Measurements from ENCODE around the gene KIAA0825. TPM values are rescaled to one million over a fixed set of nuclear protein-coding genes. Genes with fewer than 3 reads are reported as not detected.

KIAA0825 gene
- polyA plus RNA-seq, 2 donors = 0.29 to 0.38 TPM

DNA sequence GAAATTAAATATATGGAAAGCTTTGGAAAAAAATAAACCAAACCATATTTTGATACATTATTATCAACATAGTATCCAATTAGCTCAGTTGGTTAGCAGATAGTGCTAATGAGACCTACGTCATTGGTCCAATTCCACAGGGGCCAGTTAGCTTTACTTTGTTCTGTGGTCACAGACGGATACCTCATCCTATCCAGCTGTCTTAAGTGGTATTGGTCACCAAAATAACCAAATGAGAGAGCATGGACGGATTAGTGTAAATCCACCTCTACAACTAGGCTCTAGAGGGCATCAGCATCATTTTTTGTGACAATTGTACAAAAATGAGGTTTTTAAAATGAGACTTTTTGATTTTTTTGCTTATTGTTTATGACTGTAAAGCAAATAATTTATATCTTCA lies 364.2 kb downstream of the KIAA0825 start:
- no peaks in the 10 kb centered on the region for H3K36me3 ChIP-seq (ENCODE audit: control insufficient read depth in 2 of 2, insufficient read depth in 2 of 2, low read length in 1 of 2)
- WGBS, 2 donors = 85 to 86% methylated on average over 3 of the region's 3 CpGs

DNA sequence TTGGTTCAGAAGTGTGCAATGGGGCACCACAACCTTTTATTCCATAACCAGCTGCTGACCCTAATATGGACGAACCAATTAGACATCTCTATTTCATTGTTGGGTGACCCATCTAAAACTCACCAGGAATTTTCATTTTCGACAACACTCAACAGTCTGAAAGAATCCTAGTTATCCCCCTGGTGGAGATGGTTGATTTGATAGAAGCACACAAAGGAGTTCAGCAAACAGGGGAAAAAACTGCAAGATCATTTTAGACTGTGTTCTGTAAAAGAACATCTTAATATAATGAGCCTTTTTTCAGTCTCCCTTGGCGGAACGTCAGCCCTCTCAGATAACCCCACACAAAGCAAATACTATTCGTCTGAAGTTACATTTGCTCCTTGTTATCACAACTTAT lies 367.4 kb downstream of the KIAA0825 start:
- Histone ChIP-seq H3K27me3 (ENCODE audit: control insufficient read depth in 1 of 2, insufficient read depth in 2 of 2, low read length in 2 of 2) (no peaks in the 10 kb centered on the region), H3K4me3 (ENCODE audit: low read depth in 1 of 2, low read length in 2 of 2) (no peak overlapping the region), H3K4me1 (ENCODE audit: control insufficient read depth in 2 of 2, insufficient read depth in 2 of 2, low read length in 1 of 2) (no peaks in the 10 kb centered on the region), H3K27ac (ENCODE audit: low read depth in 2 of 2, low read length in 1 of 2) (no peak overlapping the region), H3K36me3 (ENCODE audit: control insufficient read depth in 2 of 2, insufficient read depth in 2 of 2, low read length in 1 of 2) (no peaks in the 10 kb centered on the region), H3K9me3 (ENCODE audit: control insufficient read depth in 2 of 2, insufficient read depth in 1 of 2, low read depth in 1 of 2, low read length in 1 of 2) (no peaks in the 10 kb centered on the region)
- WGBS, 2 donors = 77 to 83% methylated on average over 5 of the region's 5 CpGs

More for the DNA sequence above, 364.2 kb downstream of the KIAA0825 start:
- Histone ChIP-seq H3K9me3 (ENCODE audit: control insufficient read depth in 2 of 2, insufficient read depth in 1 of 2, low read depth in 1 of 2, low read length in 1 of 2) (no peaks in the 10 kb centered on the region), H3K4me3 (ENCODE audit: low read depth in 1 of 2, low read length in 2 of 2) (no peak overlapping the region), H3K27ac (ENCODE audit: low read depth in 2 of 2, low read length in 1 of 2) (no peak overlapping the region), H3K27me3 (ENCODE audit: control insufficient read depth in 1 of 2, insufficient read depth in 2 of 2, low read length in 2 of 2) (no peaks in the 10 kb centered on the region), H3K4me1 (ENCODE audit: control insufficient read depth in 2 of 2, insufficient read depth in 2 of 2, low read length in 1 of 2) (no peaks in the 10 kb centered on the region)

DNA sequence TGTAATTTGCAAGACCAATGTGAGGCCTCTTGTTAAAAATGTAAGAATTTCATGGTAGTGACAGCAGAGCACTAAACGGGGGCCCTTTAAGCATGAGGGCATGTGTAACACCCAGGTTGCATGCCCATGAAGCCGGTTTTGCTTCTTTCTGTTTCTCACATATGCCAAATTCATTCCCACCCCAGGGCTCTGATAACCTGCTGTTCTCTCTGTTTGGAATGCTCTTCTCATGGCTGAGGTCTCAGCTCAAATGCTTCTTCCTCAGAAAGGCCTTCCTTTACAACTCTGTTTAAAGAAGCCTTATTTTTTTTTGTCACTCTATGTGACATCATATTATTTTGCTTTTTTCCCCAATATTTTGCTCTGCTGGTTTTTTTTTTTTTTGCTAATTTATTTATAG lies 369.0 kb downstream of the KIAA0825 start:
- Histone ChIP-seq H3K4me3 (ENCODE audit: low read depth in 1 of 2, low read length in 2 of 2) (no peak overlapping the region), H3K9me3 (ENCODE audit: control insufficient read depth in 2 of 2, insufficient read depth in 1 of 2, low read depth in 1 of 2, low read length in 1 of 2) (no peaks in the 10 kb centered on the region), H3K4me1 (ENCODE audit: control insufficient read depth in 2 of 2, insufficient read depth in 2 of 2, low read length in 1 of 2) (no peaks in the 10 kb centered on the region), H3K27me3 (ENCODE audit: control insufficient read depth in 1 of 2, insufficient read depth in 2 of 2, low read length in 2 of 2) (no peaks in the 10 kb centered on the region), H3K36me3 (ENCODE audit: control insufficient read depth in 2 of 2, insufficient read depth in 2 of 2, low read length in 1 of 2) (no peaks in the 10 kb centered on the region), H3K27ac (ENCODE audit: low read depth in 2 of 2, low read length in 1 of 2) (no peak overlapping the region)
- WGBS, 2 donors = 62 to 74% methylated on average over 2 of the region's 2 CpGs

DNA sequence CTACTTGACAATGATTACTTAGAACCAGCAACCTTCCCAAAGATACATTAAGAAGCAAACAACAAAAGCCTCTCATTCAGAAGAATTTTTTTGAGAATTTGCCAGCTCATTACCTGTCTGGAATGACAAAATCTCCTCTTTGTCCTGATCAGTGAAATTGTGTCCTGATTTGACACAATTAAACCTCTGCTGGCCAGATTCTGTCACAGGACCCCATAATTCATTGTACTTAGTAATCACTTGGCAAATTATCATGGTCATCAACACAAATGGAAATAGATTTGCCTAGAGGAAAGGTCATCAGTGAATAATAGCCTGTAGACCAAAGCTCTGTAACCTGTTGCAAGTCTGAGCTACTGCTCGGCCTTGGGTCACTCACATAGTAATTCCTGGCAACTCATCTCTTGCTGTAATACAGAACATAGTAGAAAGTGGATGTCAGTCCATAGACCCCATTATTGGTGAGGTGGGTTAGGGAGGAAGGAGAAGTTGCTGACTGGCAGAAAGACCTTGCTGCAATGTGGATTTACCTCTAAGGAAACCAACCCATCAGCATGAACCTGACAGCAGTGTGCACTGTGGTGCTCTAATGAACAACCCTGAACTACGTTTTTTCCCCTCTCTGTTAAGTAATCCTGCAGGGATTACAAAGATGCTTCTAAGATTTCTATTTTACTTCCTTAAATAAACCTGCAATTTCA lies 370.1 kb downstream of the KIAA0825 start:
- no peaks in the 10 kb centered on the region for H3K27me3 ChIP-seq (ENCODE audit: control insufficient read depth in 1 of 2, insufficient read depth in 2 of 2, low read length in 2 of 2)
- no peaks in the 10 kb centered on the region for H3K9me3 ChIP-seq (ENCODE audit: control insufficient read depth in 2 of 2, insufficient read depth in 1 of 2, low read depth in 1 of 2, low read length in 1 of 2)
- no peaks in the 10 kb centered on the region for H3K4me1 ChIP-seq (ENCODE audit: control insufficient read depth in 2 of 2, insufficient read depth in 2 of 2, low read length in 1 of 2)
- no peak overlapping the region for H3K4me3 ChIP-seq (ENCODE audit: low read depth in 1 of 2, low read length in 2 of 2)
- WGBS, 2 donors = 73 to 75% methylated on average over 2 of the region's 2 CpGs
- H3K27ac ChIP-seq (ENCODE audit: low read depth in 2 of 2, low read length in 1 of 2) = no peak overlapping the region
- no peaks in the 10 kb centered on the region for H3K36me3 ChIP-seq (ENCODE audit: control insufficient read depth in 2 of 2, insufficient read depth in 2 of 2, low read length in 1 of 2)

DNA sequence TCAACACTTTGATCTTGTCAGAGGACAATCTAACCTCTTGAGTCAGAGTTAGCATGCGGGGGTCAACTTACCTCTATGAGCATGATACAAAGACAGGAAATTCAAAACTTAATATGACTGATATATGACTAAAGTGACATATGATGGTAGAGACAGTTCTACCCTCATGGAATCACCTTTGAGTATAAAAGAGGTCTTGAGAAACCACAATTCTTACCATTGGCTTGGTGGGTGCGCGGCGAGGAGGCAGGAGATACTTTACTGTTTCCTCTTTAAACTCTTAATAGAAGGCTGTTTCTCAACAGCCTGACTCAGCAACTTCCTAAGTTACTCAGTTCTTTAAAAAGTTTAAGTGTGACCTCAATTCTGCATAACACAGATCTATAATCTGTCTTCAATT lies 372.8 kb downstream of the KIAA0825 start:
- WGBS, 2 donors = 86 to 87% methylated on average over 4 of the region's 4 CpGs
- no peaks in the 10 kb centered on the region for H3K36me3 ChIP-seq (ENCODE audit: control insufficient read depth in 2 of 2, insufficient read depth in 2 of 2, low read length in 1 of 2)
- H3K9me3 ChIP-seq (ENCODE audit: control insufficient read depth in 2 of 2, insufficient read depth in 1 of 2, low read depth in 1 of 2, low read length in 1 of 2) = no peaks in the 10 kb centered on the region
- no peak overlapping the region for H3K27ac ChIP-seq (ENCODE audit: low read depth in 2 of 2, low read length in 1 of 2)
- no peaks in the 10 kb centered on the region for H3K27me3 ChIP-seq (ENCODE audit: control insufficient read depth in 1 of 2, insufficient read depth in 2 of 2, low read length in 2 of 2)
- no peaks in the 10 kb centered on the region for H3K4me1 ChIP-seq (ENCODE audit: control insufficient read depth in 2 of 2, insufficient read depth in 2 of 2, low read length in 1 of 2)
- H3K4me3 ChIP-seq (ENCODE audit: low read depth in 1 of 2, low read length in 2 of 2) = no peak overlapping the region

DNA sequence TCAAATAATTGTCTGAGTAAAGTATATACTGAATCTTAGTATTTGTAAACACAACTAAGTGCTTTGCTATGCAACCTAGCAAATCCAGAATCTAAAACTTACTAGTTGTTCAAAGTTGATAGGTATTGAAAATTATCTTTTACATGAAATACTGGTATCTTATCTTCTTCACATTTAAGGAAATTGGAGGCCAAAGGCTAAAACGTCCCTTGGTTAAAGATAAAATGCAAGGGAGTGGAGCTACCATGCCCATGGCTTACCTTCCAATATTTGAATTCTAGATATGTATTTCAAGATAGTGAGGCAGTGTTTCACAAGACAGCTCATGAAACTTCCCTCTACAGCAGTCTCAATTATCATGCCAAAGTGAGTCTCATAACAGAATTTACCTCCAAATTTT lies 373.5 kb downstream of the KIAA0825 start:
- H3K9me3 ChIP-seq (ENCODE audit: control insufficient read depth in 2 of 2, insufficient read depth in 1 of 2, low read depth in 1 of 2, low read length in 1 of 2) = no peaks in the 10 kb centered on the region
- H3K27ac ChIP-seq (ENCODE audit: low read depth in 2 of 2, low read length in 1 of 2) = no peak overlapping the region
- H3K36me3 ChIP-seq (ENCODE audit: control insufficient read depth in 2 of 2, insufficient read depth in 2 of 2, low read length in 1 of 2) = no peaks in the 10 kb centered on the region
- H3K4me1 ChIP-seq (ENCODE audit: control insufficient read depth in 2 of 2, insufficient read depth in 2 of 2, low read length in 1 of 2) = no peaks in the 10 kb centered on the region
- no peaks in the 10 kb centered on the region for H3K27me3 ChIP-seq (ENCODE audit: control insufficient read depth in 1 of 2, insufficient read depth in 2 of 2, low read length in 2 of 2)
- 52 to 81% methylated on average over 1 of the region's 1 CpG for WGBS, 2 donors
- no peak overlapping the region for H3K4me3 ChIP-seq (ENCODE audit: low read depth in 1 of 2, low read length in 2 of 2)

DNA sequence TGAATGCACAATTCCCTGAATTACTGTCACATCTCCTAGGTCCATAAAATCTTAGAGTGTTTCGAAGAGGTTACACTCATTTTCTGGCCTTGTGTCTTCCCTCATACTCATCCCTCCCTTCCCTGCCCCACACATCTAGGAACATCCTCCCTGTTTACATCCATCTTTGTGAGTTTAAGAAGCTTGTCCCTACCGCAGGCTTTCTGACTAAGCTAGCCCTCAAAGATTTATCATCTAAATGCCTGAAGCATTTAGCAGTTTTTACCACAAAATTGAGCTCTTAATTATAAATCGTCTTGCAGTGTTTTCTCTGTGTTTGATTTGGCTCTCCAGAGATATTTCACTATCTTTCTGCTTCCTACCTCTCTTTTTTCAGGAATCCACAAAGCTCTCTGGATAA lies 374.8 kb downstream of the KIAA0825 start:
- Histone ChIP-seq H3K4me3 (ENCODE audit: low read depth in 1 of 2, low read length in 2 of 2) (no peak overlapping the region), H3K27me3 (ENCODE audit: control insufficient read depth in 1 of 2, insufficient read depth in 2 of 2, low read length in 2 of 2) (no peaks in the 10 kb centered on the region), H3K36me3 (ENCODE audit: control insufficient read depth in 2 of 2, insufficient read depth in 2 of 2, low read length in 1 of 2) (no peaks in the 10 kb centered on the region), H3K4me1 (ENCODE audit: control insufficient read depth in 2 of 2, insufficient read depth in 2 of 2, low read length in 1 of 2) (no peaks in the 10 kb centered on the region), H3K9me3 (ENCODE audit: control insufficient read depth in 2 of 2, insufficient read depth in 1 of 2, low read depth in 1 of 2, low read length in 1 of 2) (no peaks in the 10 kb centered on the region), H3K27ac (ENCODE audit: low read depth in 2 of 2, low read length in 1 of 2) (no peak overlapping the region)
- 47 to 62% methylated on average over 3 of the region's 3 CpGs for whole genome bisulfite sequencing, 2 donors

DNA sequence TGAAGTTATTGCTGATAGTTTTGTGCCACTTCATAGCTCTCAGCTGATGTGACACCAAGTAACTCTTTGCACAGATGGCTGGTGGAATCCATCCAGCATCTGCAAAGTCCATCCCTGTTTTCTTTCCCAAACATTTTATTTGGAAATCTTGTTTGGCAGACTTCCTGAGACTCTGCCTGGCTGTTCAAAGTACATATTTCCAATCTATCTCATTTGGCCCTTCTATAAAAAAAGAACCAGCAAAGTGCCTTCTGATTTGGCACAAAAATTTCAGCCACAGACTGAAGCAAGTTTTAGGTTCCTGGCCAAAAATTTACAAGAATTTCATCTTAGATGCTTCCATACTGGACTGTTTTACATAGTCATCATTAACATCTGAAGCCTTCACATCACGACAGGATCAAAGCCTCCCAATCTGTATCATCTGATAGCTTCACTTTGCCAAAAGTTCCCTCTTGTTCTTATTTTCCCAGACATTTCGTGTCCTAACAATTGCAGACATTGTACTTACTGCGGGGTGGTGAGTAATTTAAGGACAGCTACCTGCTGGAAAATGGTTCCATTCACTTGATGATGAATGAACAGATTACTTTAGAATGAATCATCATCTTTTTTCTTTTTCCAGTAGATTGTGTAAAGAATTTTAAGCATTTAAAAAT lies 377.3 kb downstream of the KIAA0825 start:
- H3K4me3 ChIP-seq (ENCODE audit: low read depth in 1 of 2, low read length in 2 of 2) = no peak overlapping the region
- no peaks in the 10 kb centered on the region for H3K9me3 ChIP-seq (ENCODE audit: control insufficient read depth in 2 of 2, insufficient read depth in 1 of 2, low read depth in 1 of 2, low read length in 1 of 2)
- H3K36me3 ChIP-seq (ENCODE audit: control insufficient read depth in 2 of 2, insufficient read depth in 2 of 2, low read length in 1 of 2) = no peaks in the 10 kb centered on the region
- no peaks in the 10 kb centered on the region for H3K4me1 ChIP-seq (ENCODE audit: control insufficient read depth in 2 of 2, insufficient read depth in 2 of 2, low read length in 1 of 2)
- 27 to 49% methylated on average over 3 of the region's 3 CpGs for WGBS, 2 donors
- H3K27me3 ChIP-seq (ENCODE audit: control insufficient read depth in 1 of 2, insufficient read depth in 2 of 2, low read length in 2 of 2) = no peaks in the 10 kb centered on the region
- H3K27ac ChIP-seq (ENCODE audit: low read depth in 2 of 2, low read length in 1 of 2) = no peak overlapping the region

DNA sequence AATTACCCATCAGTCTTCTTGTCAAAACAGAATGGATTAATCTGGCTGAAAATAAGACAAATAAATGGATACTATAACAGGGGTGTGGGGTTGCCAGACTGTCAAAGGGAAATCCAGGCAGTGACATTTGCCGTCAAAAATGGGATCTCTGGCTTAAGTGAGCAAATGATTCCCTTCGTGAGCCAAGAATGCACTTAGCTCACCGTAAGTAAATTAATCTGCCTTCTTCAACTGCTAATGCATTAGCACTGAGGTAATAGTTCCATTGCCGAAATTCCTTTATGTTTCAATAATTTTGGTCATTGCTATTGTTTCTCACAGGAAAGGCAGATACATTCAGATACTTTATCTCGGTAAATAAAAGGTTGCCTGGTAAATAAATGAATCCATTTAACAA lies 377.8 kb downstream of the KIAA0825 start:
- no peaks in the 10 kb centered on the region for H3K9me3 ChIP-seq (ENCODE audit: control insufficient read depth in 2 of 2, insufficient read depth in 1 of 2, low read depth in 1 of 2, low read length in 1 of 2)
- no peaks in the 10 kb centered on the region for H3K36me3 ChIP-seq (ENCODE audit: control insufficient read depth in 2 of 2, insufficient read depth in 2 of 2, low read length in 1 of 2)
- H3K4me3 ChIP-seq (ENCODE audit: low read depth in 1 of 2, low read length in 2 of 2) = no peak overlapping the region
- 27 to 38% methylated on average over 5 of the region's 5 CpGs for WGBS, 2 donors
- H3K4me1 ChIP-seq (ENCODE audit: control insufficient read depth in 2 of 2, insufficient read depth in 2 of 2, low read length in 1 of 2) = no peaks in the 10 kb centered on the region
- no peak overlapping the region for H3K27ac ChIP-seq (ENCODE audit: low read depth in 2 of 2, low read length in 1 of 2)
- H3K27me3 ChIP-seq (ENCODE audit: control insufficient read depth in 1 of 2, insufficient read depth in 2 of 2, low read length in 2 of 2) = no peaks in the 10 kb centered on the region

DNA sequence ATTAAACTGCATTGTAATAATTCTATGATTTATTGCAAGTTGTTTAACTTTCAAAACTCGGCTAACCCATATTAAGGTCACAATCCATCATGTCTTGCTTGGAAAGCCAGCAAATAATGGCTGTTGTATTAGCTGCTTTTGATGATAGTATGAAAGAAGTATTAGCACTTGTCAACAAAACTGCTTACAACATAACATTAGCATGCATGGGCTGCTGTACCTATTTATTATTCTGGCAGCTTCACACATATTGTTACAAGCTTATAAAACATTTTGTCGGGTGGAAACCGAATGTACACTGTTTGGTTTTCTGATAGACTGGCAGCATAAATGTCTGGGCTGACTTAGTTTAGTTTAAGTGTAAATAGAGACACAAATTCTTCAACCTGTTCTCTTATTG lies 378.3 kb downstream of the KIAA0825 start:
- H3K4me3 ChIP-seq (ENCODE audit: low read depth in 1 of 2, low read length in 2 of 2) = no peak overlapping the region
- H3K9me3 ChIP-seq (ENCODE audit: control insufficient read depth in 2 of 2, insufficient read depth in 1 of 2, low read depth in 1 of 2, low read length in 1 of 2) = no peaks in the 10 kb centered on the region
- WGBS, 2 donors = 26 to 34% methylated on average over 3 of the region's 3 CpGs
- no peak overlapping the region for H3K27ac ChIP-seq (ENCODE audit: low read depth in 2 of 2, low read length in 1 of 2)
- H3K36me3 ChIP-seq (ENCODE audit: control insufficient read depth in 2 of 2, insufficient read depth in 2 of 2, low read length in 1 of 2) = no peaks in the 10 kb centered on the region
- H3K27me3 ChIP-seq (ENCODE audit: control insufficient read depth in 1 of 2, insufficient read depth in 2 of 2, low read length in 2 of 2) = no peaks in the 10 kb centered on the region
- no peaks in the 10 kb centered on the region for H3K4me1 ChIP-seq (ENCODE audit: control insufficient read depth in 2 of 2, insufficient read depth in 2 of 2, low read length in 1 of 2)

Measured in esophagus (tissue), 2 donors.